HepG2 (cell line): ENCODE results near the gene FAM83G. TPM values are rescaled to one million over a fixed set of nuclear protein-coding genes. Genes with fewer than 3 reads are reported as not detected.
A peak's percentile ranks its signal among the peaks of the same experiment; 100 is the strongest.

Source experiments
- ATAC-seq: fragments of 200-7000 bp; cut with Tn5 transposase; 3 replicates; pipeline ENCODE4 v1.9.1; 2020; ENCODE audit warnings: mild to moderate bottlenecking, moderate library complexity
- BruUV-seq: library from RNA; stranded (reverse); fragments of 400-500 nt; replicated peaks from 2 replicates; lab custom pipeline; 2021; lab: Mats Ljungman, UMichigan
- CTCF ChIA-PET: fragments of 300-600 bp; formaldehyde crosslinking; extraction: SDS; loops from one replicate; lab custom pipeline; 2021; ENCODE audit warnings: low total read pairs, inconsistent platforms, low intra/inter-chr PET ratio; lab: Yijun Ruan, JAX
- POLR2A ChIA-PET: fragments of 350-600 bp; sonication (Branson Sonifier 250); formaldehyde crosslinking; loops from one replicate; lab custom pipeline; 2020; ENCODE audit warnings: antibody characterized with exemption, inconsistent platforms; lab: Yijun Ruan, JAX
- DNase-seq: peaks from one replicate; pipeline ENCODE4 v3.0.0-alpha.2; 2015; ENCODE audit warnings: low spot score
- FAIRE-seq: peaks from 3 replicates; lab custom pipeline; 2011; peaks lifted over from hg19 to GRCh38; lab: Jason Lieb, UNC
- H2AFZ ChIP-seq: one replicate; pipeline ENCODE4 v1.6.1; 2011; ENCODE audit warnings: low read length, inconsistent platforms
- H3K27ac ChIP-seq: fragments of 300-600 bp; 3 replicates; pipeline ENCODE4 v1.8.0; 2011; ENCODE audit warnings: mixed run types, mild to moderate bottlenecking, mixed read lengths, low read length, inconsistent platforms; ENCODE audit not compliant: insufficient read depth; ENCODE audit errors: extremely low read length
- H3K27me3 ChIP-seq, 2 experiments: fragments of 200-600 bp in 1 of 2; 2 replicates in 1 of 2; 3 replicates in 1 of 2; pipeline versions ENCODE4 v1.6.0 to v1.8.0; 2011; ENCODE audit warnings: low read length in 2 of 2, mild to moderate bottlenecking in 2 of 2, moderate library complexity in 2 of 2, inconsistent platforms in 1 of 2; ENCODE audit not compliant: insufficient read depth in 2 of 2, control insufficient read depth in 1 of 2
- H3K36me3 ChIP-seq, 2 experiments: fragments of 200-600 bp in 1 of 2; replicated peaks in 1 of 2; 2 replicates in 1 of 2; 3 replicates in 1 of 2; pipeline versions ENCODE4 v1.5.1 to v1.8.0; 2011; ENCODE audit warnings: low read length in 2 of 2, inconsistent platforms in 1 of 2; ENCODE audit not compliant: insufficient read depth in 2 of 2, control insufficient read depth in 1 of 2
- H3K4me1 ChIP-seq: 2 replicates; pipeline ENCODE4 v1.5.1; 2012; ENCODE audit warnings: low read length, inconsistent platforms; ENCODE audit not compliant: insufficient read depth
- H3K4me2 ChIP-seq: 2 replicates; pipeline ENCODE4 v1.6.0; 2011; ENCODE audit warnings: low read depth, low read length, inconsistent platforms
- H3K4me3 ChIP-seq, 3 experiments: fragments of 200-600 bp in 1 of 3; sonication (generic), shearing (Covaris generic) in 1 of 3; replicated peaks in 1 of 3; 2 replicates each; pipeline ENCODE4 v1.5.1; 2011 to 2016; ENCODE audit warnings: low read length in 3 of 3, inconsistent platforms in 2 of 3, low read depth in 2 of 3, mild to moderate bottlenecking in 2 of 3, control low read depth in 1 of 3, mixed read lengths in 1 of 3; ENCODE audit not compliant: insufficient read depth in 1 of 3
- H3K79me2 ChIP-seq: one replicate; pipeline ENCODE4 v1.6.1; 2011; ENCODE audit warnings: low read length, inconsistent platforms; ENCODE audit not compliant: insufficient read depth
- H3K9ac ChIP-seq: 2 replicates; pipeline ENCODE4 v1.6.0; 2011; ENCODE audit warnings: mild to moderate bottlenecking, low read depth, low read length, inconsistent platforms; ENCODE audit not compliant: insufficient read depth
- H3K9me3 ChIP-seq: 2 replicates; pipeline ENCODE4 v1.5.1; 2012; ENCODE audit warnings: mild to moderate bottlenecking, low read length
- H4K20me1 ChIP-seq: 2 replicates; pipeline ENCODE4 v1.6.0; 2011; ENCODE audit warnings: inconsistent platforms, mild to moderate bottlenecking, low read length, moderate library complexity; ENCODE audit not compliant: insufficient read depth
- AGO1 ChIP-seq: fragments of 200-400 bp; formaldehyde crosslinking; IDR thresholded peaks from 2 replicates; pipeline ENCODE4 v1.6.1; 2017; ENCODE audit warnings: mild to moderate bottlenecking, low read depth, low read length, moderate library complexity; ENCODE audit not compliant: poor library complexity, severe bottlenecking
- GABPB1 ChIP-seq: IDR thresholded peaks from 2 replicates; pipeline ENCODE4 v1.6.1; 2016; ENCODE audit warnings: mild to moderate bottlenecking, missing genetic modification reagents, moderate library complexity, missing compliant biosample characterization
- KLF11 ChIP-seq: IDR thresholded peaks from 2 replicates; pipeline ENCODE4 v1.6.1; 2016; ENCODE audit warnings: missing compliant biosample characterization
- NR2F6 ChIP-seq, 2 experiments: IDR thresholded peaks; 2 replicates each; pipeline ENCODE4 v1.6.1; 2016; ENCODE audit warnings: antibody characterized with exemption in 1 of 2, mild to moderate bottlenecking in 1 of 2
- PAWR ChIP-seq: sonication (generic); formaldehyde crosslinking; IDR thresholded peaks from 2 replicates; pipeline ENCODE4 v1.4.0; 2020; ENCODE audit warnings: missing genetic modification reagents, mild to moderate bottlenecking, borderline replicate concordance
- PAXIP1 ChIP-seq: sonication (generic); formaldehyde crosslinking; conservative IDR thresholded peaks from 2 replicates; pipeline ENCODE4 v1.4.0; 2020; ENCODE audit warnings: mild to moderate bottlenecking, missing genetic modification reagents, moderate library complexity
- PHB2 ChIP-seq: fragments of 450-650 bp; IDR thresholded peaks from 2 replicates; pipeline ENCODE4 v1.6.1; 2018; ENCODE audit not compliant: partially characterized antibody
- RXRA ChIP-seq: sonication (generic); formaldehyde crosslinking; IDR thresholded peaks from 2 replicates; pipeline ENCODE4 v1.5.1; 2020; ENCODE audit warnings: missing genetic modification reagents
- TAF15 ChIP-seq: fragments of 200-400 bp; formaldehyde crosslinking; IDR thresholded peaks from one replicate; pipeline ENCODE4 v1.6.1; 2018; ENCODE audit warnings: mild to moderate bottlenecking, low read depth, low read length; ENCODE audit not compliant: poor library complexity, severe bottlenecking
- TEAD2 ChIP-seq: sonication (generic); formaldehyde crosslinking; IDR thresholded peaks from 2 replicates; pipeline ENCODE4 v1.9.0; 2021; ENCODE audit warnings: missing genetic modification reagents
- ZNF143 ChIP-seq: sonication (generic); formaldehyde crosslinking; IDR thresholded peaks from 2 replicates; pipeline ENCODE4 v1.4.0; 2020; ENCODE audit warnings: missing genetic modification reagents
- ZNF496 ChIP-seq: sonication (generic); formaldehyde crosslinking; IDR thresholded peaks from 2 replicates; pipeline ENCODE4 v1.8.1; 2023; ENCODE audit warnings: mild to moderate bottlenecking, moderate library complexity, missing genetic modification reagents; ENCODE audit not compliant: insufficient replicate concordance
- ZNF501 ChIP-seq: sonication (generic); formaldehyde crosslinking; IDR thresholded peaks from 2 replicates; pipeline ENCODE4 v1.5.1; 2020; ENCODE audit warnings: mild to moderate bottlenecking, moderate library complexity, missing genetic modification reagents
- ZNF724P ChIP-seq: sonication (generic); formaldehyde crosslinking; IDR thresholded peaks from 2 replicates; pipeline ENCODE4 v1.8.0; 2022; ENCODE audit warnings: missing genetic modification reagents, borderline replicate concordance
- WGBS: methylation state at CpG from one replicate; pipeline ENCODE4 v1.1.6; 2017; ENCODE audit warnings: low lambda C conversion rate; 5-methylcytosine and 5-hydroxymethylcytosine counted together
- in situ Hi-C: cut with HindIII; loops from 2 replicates; pipeline ENCODE4 v1.10.0; 2017; ENCODE audit warnings: low pct_unique_long_range_greater_than_20kb; ENCODE audit not compliant: extremely low pct_ligation_motif_present
- intact Hi-C: fragments of 100-400 bp; cut with micrococcal nuclease; formaldehyde crosslinking; loops from one replicate; pipeline ENCODE4 v1.10.0; 2022; ENCODE audit not compliant: unreplicated experiment
- polyA plus RNA-seq, 8 experiments: library from polyadenylated mRNA; depleted of rRNA in 3 of 8; stranded (reverse) in 7 of 8; unstranded in 1 of 8; fragments of >200 nt; fragmentation: Illumina TruSeq in 4 of 8; extraction: Trizol in 4 of 8; gene quantifications; 2 replicates each; pipeline versions ENCODE4 v1.2.1 to v1.2.3, GENCODE V29; 2011 to 2016; ENCODE audit warnings: low read depth in 4 of 8, missing spikeins in 1 of 8, mixed read lengths in 1 of 8; ENCODE audit not compliant: insufficient read depth in 1 of 8
- total RNA-seq, 5 experiments: library from RNA; depleted of rRNA; stranded (reverse); fragments of >200 nt; fragmentation: Illumina TruSeq; extraction: Trizol; gene quantifications; 2 replicates each; pipeline ENCODE4 v1.2.3, GENCODE V29; 2016; ENCODE audit warnings: low read depth in 1 of 5
- TF ChIP-seq, protein P1 (sequence below): fragments of 450-650 bp; IDR thresholded peaks from 2 replicates; pipeline ENCODE4 v1.6.1; 2016
- TF ChIP-seq, protein P2 (sequence below): IDR thresholded peaks from 2 replicates; pipeline ENCODE4 v1.6.1; 2016; ENCODE audit warnings: low read depth, borderline replicate concordance

Gene FAM83G
- total and polyA plus RNA-seq, 2 of the 13 experiments (the other 11 are each of a cell fraction or from before 2014, with no cell fraction given) = 13.7 to 18.6 TPM

GRCh38 chr17:18960803-18961511, 43.6 kb downstream of the FAM83G start (continued):
- TF ChIP-seq, protein P1, sequence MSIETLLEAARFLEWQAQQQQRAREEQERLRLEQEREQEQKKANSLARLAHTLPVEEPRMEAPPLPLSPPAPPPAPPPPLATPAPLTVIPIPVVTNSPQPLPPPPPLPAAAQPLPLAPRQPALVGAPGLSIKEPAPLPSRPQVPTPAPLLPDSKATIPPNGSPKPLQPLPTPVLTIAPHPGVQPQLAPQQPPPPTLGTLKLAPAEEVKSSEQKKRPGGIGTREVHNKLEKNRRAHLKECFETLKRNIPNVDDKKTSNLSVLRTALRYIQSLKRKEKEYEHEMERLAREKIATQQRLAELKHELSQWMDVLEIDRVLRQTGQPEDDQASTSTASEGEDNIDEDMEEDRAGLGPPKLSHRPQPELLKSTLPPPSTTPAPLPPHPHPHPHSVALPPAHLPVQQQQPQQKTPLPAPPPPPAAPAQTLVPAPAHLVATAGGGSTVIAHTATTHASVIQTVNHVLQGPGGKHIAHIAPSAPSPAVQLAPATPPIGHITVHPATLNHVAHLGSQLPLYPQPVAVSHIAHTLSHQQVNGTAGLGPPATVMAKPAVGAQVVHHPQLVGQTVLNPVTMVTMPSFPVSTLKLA = peak; percentile 62
- TF ChIP-seq NR2F6 (IDR thresholded peaks at IDR 0.05) (no peak; the same call in 1 of the 2 replicates), NR2F6 (CRISPR knock-in tag; IDR thresholded peaks at IDR 0.05) (peak; percentile 70), RXRA (CRISPR knock-in tag) (peak; percentile 75), ZNF724P (peak; percentile 33; the same call in 1 of the 2 replicates), PHB2 (no peak), GABPB1 (CRISPR knock-in tag) (0 out of 2 replicates have a peak, but pooled peaks have one; percentile 19)

- Histone ChIP-seq H3K9me3 (no peaks in the 10 kb centered on the region), H3K9ac (no peak overlapping the region), H3K36me3 (no peaks in the 10 kb centered on the region), H3K4me3 (no peak overlapping the region), H2AFZ (no peak overlapping the region), H3K4me2 (no peak overlapping the region), H4K20me1 (no peaks in the 10 kb centered on the region), H3K79me2 (no peaks in the 10 kb centered on the region), H3K27ac (no peak overlapping the region), H3K4me1 (peaks cover 38% of the 10 kb centered on the region), H3K27me3 (peaks cover 4 to 30% of the 10 kb centered on the region in 2 experiments; a peak in 2 of 5 replicates)
- in situ Hi-C loops (no loop called here), intact Hi-C loops (no loop called here)
- ATAC-seq = no peak
- BruUV-seq = no TSS peak
- ChIA-PET CTCF (interaction anchor here (1.0 to 1.2 kb wide), 2 partner anchors 8 to 334 kb away, joined by 3 to 4 read pairs; partner anchors contain the start of gene SLC5A10), POLR2A (interaction anchor here (1.2 to 1.3 kb wide), 2 partner anchors 21 to 44 kb away, joined by 5 read pairs; partner anchors contain the start of gene FAM83G)
- FAIRE-seq = no peak
- no peak for DNase-seq
- 0% methylated on average over 2 of the region's 15 CpGs for WGBS
- TF ChIP-seq ZNF143 (CRISPR knock-in tag) = no peak
- TF ChIP-seq ZNF496 (CRISPR knock-in tag) = no peak
- no peak for TF ChIP-seq PAWR
- TF ChIP-seq PAXIP1 = no peak
- TF ChIP-seq AGO1 = no peak
- TF ChIP-seq KLF11 (CRISPR knock-in tag) = no peak
- TF ChIP-seq, protein P2, sequence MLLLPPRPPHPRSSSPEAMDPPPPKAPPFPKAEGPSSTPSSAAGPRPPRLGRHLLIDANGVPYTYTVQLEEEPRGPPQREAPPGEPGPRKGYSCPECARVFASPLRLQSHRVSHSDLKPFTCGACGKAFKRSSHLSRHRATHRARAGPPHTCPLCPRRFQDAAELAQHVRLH = no peak
- no peak for TF ChIP-seq TAF15
- no peak for TF ChIP-seq ZNF501 (CRISPR knock-in tag)
- no peak for TF ChIP-seq TEAD2 (CRISPR knock-in tag)
Measured at GRCh38 chr17:18960241-18960665, 44.3 kb downstream of the FAM83G start.
